NCI-H446 (cell line): ENCODE measurements around the gene RPA1.

Source experiments
- DNase-seq, 2 experiments: peaks; one replicate each; lab custom pipeline; 2025; lab: John Stamatoyannopoulos, UW

RPA1 gene

DNA sequence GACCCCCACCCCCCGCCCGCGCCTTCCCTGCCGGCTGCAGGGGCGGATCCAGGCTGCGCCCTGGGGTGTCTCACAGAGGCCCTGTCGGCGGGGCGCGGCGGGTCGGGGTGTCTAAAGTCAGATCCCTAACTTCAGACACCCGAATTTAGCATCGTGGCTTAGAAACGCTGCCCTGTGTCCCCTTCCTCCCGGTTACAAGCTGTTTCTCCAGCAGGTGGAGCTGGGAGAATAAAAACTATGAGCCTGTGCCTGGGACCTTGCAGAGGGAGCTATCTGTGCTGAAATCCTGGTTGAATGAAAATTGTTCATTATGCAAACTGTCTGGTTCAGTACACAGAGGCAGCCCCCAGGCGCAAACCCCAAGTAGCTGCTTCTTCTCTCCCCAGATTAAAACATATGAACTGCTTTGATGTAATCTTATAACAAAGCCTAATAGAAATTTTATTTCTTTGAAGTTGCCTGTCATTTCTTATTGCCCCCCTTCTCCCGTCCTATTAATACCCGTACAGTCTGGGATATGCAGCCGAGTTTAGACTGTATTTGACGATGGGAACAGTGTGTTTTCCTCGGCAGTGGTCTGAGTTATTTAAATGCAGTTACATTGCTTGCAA is 79.0 kb downstream of the RPA1 start:
- DNase-seq: peak; percentile 25 to 74

DNA sequence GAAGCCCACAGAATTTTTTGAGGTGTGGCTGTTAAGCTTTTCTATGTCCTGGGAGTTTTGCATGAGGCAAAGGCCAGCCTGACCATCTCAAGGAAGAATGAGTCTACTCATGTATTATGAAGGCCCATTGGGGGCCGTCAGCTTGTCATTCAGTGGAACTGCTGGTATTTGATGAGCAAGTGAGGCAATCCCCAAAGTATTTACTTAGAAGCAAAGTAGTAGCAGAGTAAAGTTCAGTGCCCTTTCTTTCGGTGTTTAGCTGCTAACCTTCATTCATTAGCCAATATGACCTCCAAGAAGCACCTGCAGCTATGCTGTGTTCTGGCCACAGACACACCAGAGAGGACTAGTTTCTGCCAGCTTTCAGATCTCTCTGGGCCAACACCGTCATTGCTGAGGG is 80.2 kb downstream of the RPA1 start:
- no peak for DNase-seq

GRCh38 chr17:1912146-1912545 is 82.3 kb downstream of the RPA1 start:
- no peak for DNase-seq

DNA sequence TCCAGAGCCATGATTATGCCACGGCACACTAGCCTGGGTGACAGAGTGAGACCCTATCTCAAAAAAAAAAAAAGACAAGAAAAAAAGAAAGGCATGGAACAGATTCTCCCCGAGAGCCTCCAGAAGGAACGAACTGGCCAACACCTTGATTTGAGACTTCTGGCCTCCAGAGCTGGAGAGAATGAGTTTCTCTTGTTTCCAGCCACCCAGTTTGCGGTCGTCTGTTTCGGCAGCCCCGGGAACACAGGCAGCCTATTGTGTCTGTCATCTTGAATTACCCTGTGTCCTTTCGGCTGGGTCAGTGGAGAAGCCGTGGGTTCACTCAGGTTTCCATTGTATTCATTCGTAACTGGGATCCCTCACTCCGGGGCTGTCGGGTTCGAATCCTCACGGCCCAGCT is 83.9 kb downstream of the RPA1 start:
- no peak for DNase-seq

GRCh38 chr17:1914661-1915083 is 84.9 kb downstream of the RPA1 start:
- no peak for DNase-seq

GRCh38 chr17:1915889-1916288 is 86.1 kb downstream of the RPA1 start:
- no peak for DNase-seq

GRCh38 chr17:1916316-1916715 is 86.5 kb downstream of the RPA1 start:
- DNase-seq: no peak

DNA sequence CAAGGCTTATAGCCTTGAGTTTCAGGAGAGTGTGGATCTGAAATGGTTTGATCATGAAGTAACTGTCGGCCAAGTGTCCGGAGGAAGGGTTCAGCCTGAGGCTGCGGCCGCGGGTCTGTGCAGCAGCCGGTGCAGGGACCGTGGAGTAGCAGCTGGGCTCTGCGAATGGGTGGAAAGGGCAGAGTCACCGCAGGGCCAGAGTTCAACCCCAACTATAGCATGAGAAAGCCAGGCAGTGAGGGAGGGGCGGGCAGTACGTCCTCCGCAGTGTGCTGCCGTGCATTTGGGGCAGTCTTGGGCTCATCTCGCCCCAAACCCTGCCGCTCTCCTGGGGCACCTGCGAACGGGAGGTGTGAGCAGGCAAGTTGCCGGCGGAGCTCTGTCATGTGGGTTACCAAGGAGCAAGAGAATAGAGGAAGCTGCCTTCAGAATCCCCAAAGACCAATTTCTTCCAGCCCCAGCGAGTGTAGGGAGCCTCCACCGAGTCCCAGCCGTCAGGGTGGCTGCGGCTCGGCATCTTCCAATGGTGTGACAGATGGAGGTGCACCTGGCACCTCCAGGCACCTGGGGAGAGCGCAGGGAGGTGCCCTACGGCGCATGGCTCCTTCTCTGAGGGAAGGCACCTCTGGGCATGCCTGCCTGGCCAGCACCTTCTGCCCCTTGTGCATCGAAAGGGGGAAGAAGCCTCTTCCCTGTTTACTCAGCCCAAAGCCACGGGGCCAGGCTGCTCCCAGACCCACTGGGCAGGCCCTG is 87.3 kb downstream of the RPA1 start:
- DNase-seq: no peak

- DNase-seq: no peak
Observed at GRCh38 chr17:1918346-1919162, 88.7 kb downstream of the RPA1 start.

- no peak for DNase-seq
Observed at GRCh38 chr17:1919201-1919600, 89.4 kb downstream of the RPA1 start.

- no peak for DNase-seq
Observed at GRCh38 chr17:1920948-1921351, 91.1 kb downstream of the RPA1 start.

GRCh38 chr17:1928976-1929375 is 99.2 kb downstream of the RPA1 start:
- DNase-seq: peak; percentile 15 to 45

- no peak for DNase-seq
Observed at GRCh38 chr17:1930337-1930645, 100.5 kb downstream of the RPA1 start.

DNA sequence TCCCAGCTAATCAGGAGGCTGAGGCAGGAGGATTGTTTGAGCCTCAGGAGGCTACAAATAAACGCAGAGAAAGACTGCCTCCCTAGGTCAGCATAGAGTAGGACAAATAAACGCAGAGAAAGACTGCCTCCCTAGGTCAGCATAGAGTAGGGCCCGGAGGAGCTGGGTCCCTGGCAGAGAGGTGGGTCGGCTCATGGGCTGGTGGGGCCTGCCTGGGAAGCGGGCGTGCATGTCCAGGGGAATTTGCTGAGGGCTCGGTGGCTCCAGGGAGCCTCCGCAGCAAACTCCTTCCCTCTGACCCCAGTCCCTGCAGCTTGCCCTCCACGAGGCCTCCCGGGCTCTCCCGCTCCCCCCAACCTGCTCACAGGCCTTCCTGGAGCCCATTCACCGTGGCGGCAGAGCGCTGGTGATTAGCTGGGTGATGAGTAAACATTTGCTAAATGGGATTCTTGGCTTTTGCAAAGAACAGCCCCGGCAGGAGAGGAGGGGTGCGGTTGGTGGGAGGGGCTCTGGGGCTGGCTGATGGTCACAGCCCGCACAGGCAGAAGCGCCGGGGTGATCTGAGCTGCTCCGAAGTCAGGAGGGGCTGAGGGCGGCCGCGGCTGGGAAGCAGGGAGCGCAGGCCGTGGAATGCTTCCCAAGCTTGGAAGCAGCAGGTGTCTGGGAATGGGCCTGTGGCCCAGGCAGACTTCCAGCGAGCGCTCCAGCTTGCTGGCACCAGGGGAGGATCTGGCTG is 102.2 kb downstream of the RPA1 start:
- DNase-seq: peak in 1 of 2 experiments; percentile 78

GRCh38 chr17:1933875-1934715 is 104.3 kb downstream of the RPA1 start:
- DNase-seq: no peak

DNA sequence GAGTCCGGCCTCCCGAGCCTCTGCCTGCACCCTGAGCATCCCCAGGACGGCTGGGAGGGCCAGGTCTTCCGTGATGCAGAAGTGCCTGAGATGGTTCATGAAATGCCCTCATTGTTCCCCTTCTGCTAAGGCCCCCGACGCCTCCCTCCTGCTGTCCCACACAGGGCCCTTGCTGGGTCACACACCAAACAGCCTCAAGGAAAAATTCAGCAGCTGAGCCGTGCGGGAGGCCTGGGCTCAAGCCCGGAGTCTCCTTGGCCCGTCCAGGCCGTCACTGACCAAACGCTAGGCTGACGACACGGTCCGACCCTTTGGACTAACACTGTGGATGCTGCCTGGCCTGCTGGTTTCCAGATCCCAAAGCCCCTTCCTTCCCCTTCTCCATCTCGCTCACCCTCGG is 105.1 kb downstream of the RPA1 start:
- no peak for DNase-seq

DNA sequence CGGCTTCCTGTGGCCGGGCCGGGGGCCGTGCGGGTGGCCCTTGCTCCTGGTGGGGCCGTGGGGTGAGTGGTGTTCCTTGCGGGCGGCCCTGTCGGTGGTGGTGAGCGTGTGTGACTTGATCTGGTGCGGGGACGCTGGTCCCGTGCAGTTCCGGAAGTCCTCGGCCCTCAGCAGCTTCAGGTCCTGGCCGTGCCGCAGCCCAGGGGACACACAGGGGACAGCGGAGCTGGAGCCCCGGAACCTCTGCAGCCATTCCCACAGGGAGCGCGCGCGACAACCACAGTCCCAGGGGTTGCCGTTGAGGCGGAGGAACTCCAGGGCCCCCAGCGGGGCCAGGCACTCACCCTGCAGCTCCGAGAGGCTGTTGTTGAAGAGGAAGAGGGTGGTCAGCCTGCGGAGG is 107.0 kb downstream of the RPA1 start:
- DNase-seq: no peak

DNA sequence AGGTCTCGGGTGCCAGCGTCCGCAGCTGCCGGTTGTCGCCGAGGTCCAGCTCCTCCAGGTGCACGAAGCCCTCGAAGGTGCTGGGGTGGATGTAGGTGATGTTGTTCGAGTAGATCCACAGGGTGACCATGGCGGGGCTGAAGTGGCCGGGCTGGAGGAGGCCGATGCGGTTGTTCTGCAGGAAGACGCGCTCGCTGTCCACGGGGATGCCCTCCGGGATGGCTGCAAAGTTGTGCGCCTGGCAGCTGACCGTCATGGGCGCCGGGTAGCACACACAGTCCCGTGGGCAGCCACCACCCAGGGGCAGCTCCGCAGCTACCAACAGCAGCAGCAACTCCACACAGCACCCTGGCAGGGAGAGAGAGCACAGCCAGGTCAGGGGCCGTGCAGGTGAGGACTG is 107.7 kb downstream of the RPA1 start:
- DNase-seq: no peak

GRCh38 chr17:1939981-1940809 is 110.4 kb downstream of the RPA1 start:
- DNase-seq: no peak

- DNase-seq: no peak
Observed at GRCh38 chr17:1940810-1941185, 111.0 kb downstream of the RPA1 start.
